Measurements from ENCODE around the gene FBXO5.

- TF ChIP-seq, protein P1, sequence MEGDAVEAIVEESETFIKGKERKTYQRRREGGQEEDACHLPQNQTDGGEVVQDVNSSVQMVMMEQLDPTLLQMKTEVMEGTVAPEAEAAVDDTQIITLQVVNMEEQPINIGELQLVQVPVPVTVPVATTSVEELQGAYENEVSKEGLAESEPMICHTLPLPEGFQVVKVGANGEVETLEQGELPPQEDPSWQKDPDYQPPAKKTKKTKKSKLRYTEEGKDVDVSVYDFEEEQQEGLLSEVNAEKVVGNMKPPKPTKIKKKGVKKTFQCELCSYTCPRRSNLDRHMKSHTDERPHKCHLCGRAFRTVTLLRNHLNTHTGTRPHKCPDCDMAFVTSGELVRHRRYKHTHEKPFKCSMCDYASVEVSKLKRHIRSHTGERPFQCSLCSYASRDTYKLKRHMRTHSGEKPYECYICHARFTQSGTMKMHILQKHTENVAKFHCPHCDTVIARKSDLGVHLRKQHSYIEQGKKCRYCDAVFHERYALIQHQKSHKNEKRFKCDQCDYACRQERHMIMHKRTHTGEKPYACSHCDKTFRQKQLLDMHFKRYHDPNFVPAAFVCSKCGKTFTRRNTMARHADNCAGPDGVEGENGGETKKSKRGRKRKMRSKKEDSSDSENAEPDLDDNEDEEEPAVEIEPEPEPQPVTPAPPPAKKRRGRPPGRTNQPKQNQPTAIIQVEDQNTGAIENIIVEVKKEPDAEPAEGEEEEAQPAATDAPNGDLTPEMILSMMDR (IDR thresholded peaks at IDR 0.05), result no peak
- TF ChIP-seq EP300 (IDR thresholded peaks at IDR 0.05), result no peak
Measured at GRCh38 chr6:152993431-152993830, 10.6 kb upstream of the FBXO5 start.
